DND-41 (cell line): ENCODE results near the gene TTLL8.

Source experiments
- ATAC-seq: fragments of 200-7000 bp; cut with Tn5 transposase; 3 replicates; pipeline ENCODE4 v1.9.1; 2021; ENCODE audit warnings: low read depth; ENCODE audit not compliant: insufficient read depth
- DNase-seq: peaks from one replicate; pipeline ENCODE4 v3.0.0-alpha.2; 2020
- H2AFZ ChIP-seq: 2 replicates; pipeline ENCODE4 v1.6.0; 2012; ENCODE audit warnings: low read depth, low read length
- H3K27ac ChIP-seq: 2 replicates; pipeline ENCODE4 v1.5.1; 2012; ENCODE audit warnings: low read length, inconsistent platforms
- H3K27me3 ChIP-seq: fragments of 200-600 bp; sonication (generic); 2 replicates; pipeline ENCODE4 v1.6.0; 2012; ENCODE audit warnings: low read length, mild to moderate bottlenecking, inconsistent platforms; ENCODE audit not compliant: insufficient read depth, poor library complexity
- H3K36me3 ChIP-seq: 2 replicates; pipeline ENCODE4 v1.5.1; 2012; ENCODE audit warnings: low read length, inconsistent platforms; ENCODE audit not compliant: insufficient read depth
- H3K4me1 ChIP-seq: 2 replicates; pipeline ENCODE4 v1.5.1; 2012; ENCODE audit warnings: mild to moderate bottlenecking, low read length; ENCODE audit not compliant: insufficient read depth
- H3K4me2 ChIP-seq: 2 replicates; pipeline ENCODE4 v1.6.0; 2012; ENCODE audit warnings: mild to moderate bottlenecking, moderate library complexity, low read length, inconsistent platforms; ENCODE audit not compliant: insufficient read depth
- H3K4me3 ChIP-seq, 2 experiments: fragments of 200-600 bp in 1 of 2; shearing (Covaris generic) in 1 of 2; 2 replicates each; pipeline ENCODE4 v1.5.1; 2012 to 2016; ENCODE audit warnings: inconsistent platforms in 2 of 2, low read length in 2 of 2, mild to moderate bottlenecking in 2 of 2, low read depth in 1 of 2, moderate library complexity in 1 of 2
- H3K79me2 ChIP-seq: 2 replicates; pipeline ENCODE4 v1.6.0; 2012; ENCODE audit warnings: low read length, inconsistent platforms; ENCODE audit not compliant: insufficient read depth
- H3K9ac ChIP-seq: 2 replicates; pipeline ENCODE4 v1.6.0; 2012; ENCODE audit warnings: low read depth, mild to moderate bottlenecking, inconsistent platforms, low read length, moderate library complexity
- H3K9me3 ChIP-seq: 2 replicates; pipeline ENCODE4 v1.5.1; 2012; ENCODE audit warnings: low read length, moderate library complexity, mild to moderate bottlenecking, inconsistent platforms; ENCODE audit not compliant: insufficient read depth, severe bottlenecking
- H4K20me1 ChIP-seq: 2 replicates; pipeline ENCODE4 v1.6.0; 2012; ENCODE audit warnings: low read length; ENCODE audit not compliant: insufficient read depth
- CTCF ChIP-seq: IDR thresholded peaks from 2 replicates; pipeline ENCODE4 v1.5.1; 2012; ENCODE audit warnings: borderline replicate concordance, low read length, moderate library complexity, mild to moderate bottlenecking; ENCODE audit not compliant: poor library complexity, severe bottlenecking; ENCODE audit errors: extremely low read depth
- EZH2 ChIP-seq: IDR thresholded peaks from 3 replicates; pipeline ENCODE4 v1.6.1; 2012; ENCODE audit warnings: borderline replicate concordance, low read depth, mild to moderate bottlenecking, moderate library complexity, low read length, inconsistent platforms; ENCODE audit not compliant: severe bottlenecking

Gene TTLL8

DNA sequence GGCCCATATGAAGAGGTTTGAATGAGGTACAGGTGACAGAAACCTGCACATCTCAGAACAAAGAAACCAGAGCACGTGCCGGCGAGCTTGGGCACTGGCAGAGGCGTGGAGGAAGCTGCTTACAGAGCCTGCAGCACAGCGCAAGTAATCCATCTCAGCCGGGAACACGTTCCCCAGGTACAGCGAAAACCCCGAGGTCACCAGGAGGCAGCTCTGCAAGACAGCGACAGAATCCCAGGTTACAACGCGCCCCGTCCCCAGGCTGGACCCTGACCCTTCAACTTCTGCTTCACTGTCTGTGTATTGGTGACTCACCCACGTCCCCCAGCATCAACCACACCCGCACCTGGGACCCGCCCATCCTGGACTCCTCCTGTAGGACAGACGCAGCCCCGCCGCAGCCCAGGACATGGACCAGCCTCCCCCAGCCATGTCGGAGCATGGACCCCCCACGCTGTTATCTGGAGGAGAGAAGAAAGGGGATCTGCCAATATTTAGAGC, 24.9 kb upstream of the TTLL8 start:
- Histone ChIP-seq H3K27ac (no peak overlapping the region), H3K4me3 (no peak overlapping the region), H3K27me3 (peaks cover 5% of the 10 kb centered on the region), H3K79me2 (no peaks in the 10 kb centered on the region), H2AFZ (no peak overlapping the region), H3K9ac (no peak overlapping the region), H3K9me3 (no peaks in the 10 kb centered on the region), H4K20me1 (no peaks in the 10 kb centered on the region), H3K36me3 (no peaks in the 10 kb centered on the region), H3K4me1 (no peaks in the 10 kb centered on the region), H3K4me2 (no peak overlapping the region)
- DNase-seq (no peak), ATAC-seq (no peak)
- TF ChIP-seq EZH2 (no peak), CTCF (no peak)

DNA sequence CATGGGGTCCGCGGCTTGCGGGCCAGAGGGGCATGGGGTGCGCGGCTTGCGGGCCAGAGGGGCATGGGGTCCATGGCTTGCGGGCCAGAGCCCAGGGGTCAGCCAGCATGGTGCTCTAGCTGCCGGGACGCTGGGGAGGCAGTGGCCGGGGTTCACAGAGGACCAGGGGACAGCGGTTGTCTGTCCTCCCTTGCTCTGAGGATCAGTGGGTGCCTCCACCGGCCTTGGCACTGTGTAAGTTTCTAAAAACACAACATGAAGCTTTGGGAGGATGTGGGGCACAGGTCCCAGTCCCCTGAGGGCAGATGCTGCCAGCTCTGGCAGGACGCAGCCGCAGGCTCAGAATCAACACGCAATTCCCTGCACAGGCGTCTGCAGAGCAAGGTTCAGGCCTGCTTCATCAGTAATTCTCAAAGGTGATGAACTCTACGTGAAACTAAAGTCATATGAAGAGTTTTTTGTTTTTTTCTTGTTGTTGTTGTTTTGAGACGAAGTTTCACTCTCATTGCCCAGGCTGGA, 24.2 kb upstream of the TTLL8 start:
- Histone ChIP-seq H4K20me1 (no peaks in the 10 kb centered on the region), H3K4me1 (no peaks in the 10 kb centered on the region), H3K9ac (no peak overlapping the region), H3K4me3 (no peak overlapping the region), H3K27ac (no peak overlapping the region), H2AFZ (no peak overlapping the region), H3K36me3 (no peaks in the 10 kb centered on the region), H3K9me3 (no peaks in the 10 kb centered on the region), H3K27me3 (peaks cover 5% of the 10 kb centered on the region), H3K79me2 (no peaks in the 10 kb centered on the region), H3K4me2 (no peak overlapping the region)
- DNase-seq, result no peak
- TF ChIP-seq CTCF, result no peak
- TF ChIP-seq EZH2, result no peak
- ATAC-seq, result no peak

DNA sequence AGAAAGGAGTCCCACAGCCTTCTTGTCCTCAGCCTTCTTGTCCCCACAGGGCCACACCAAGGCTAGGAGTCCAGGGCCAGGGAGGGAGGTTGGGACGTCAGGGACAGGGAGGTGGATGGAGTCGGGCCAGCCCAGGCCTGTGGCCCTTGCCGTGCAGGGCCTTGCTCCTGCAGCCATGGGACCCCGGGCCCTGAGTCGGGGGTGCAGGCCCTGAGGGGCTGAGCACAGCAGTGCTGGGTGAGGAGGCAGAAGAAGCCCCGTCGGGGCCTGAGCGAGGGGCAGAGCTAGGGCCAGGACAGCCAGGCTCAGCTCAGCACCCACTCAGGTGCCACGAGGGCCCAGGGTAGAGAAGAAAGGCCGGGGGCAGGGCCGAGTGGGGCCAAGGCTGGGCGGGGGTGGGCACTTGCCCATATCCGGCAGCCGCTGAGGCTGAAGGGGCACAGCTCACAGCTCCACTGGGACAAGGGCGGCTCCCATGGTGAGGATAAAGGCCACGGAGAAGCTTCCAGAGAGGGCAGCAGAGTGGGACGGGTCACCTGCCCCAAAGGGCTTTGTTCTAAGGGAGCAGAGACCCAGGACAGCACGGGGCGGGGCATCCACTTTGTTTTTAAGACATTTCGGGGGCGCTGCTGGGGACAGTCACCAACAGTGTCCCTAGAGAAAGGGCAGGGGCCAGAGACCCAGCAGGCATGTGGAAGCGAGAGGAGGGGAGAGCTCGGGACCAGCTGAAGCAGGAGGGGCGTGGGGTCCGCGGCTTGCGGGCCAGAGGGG, 23.5 kb upstream of the TTLL8 start:
- no peaks in the 10 kb centered on the region for H3K9me3 ChIP-seq
- no peaks in the 10 kb centered on the region for H3K4me1 ChIP-seq
- no peak overlapping the region for H3K27ac ChIP-seq
- DNase-seq (no peak), ATAC-seq (no peak)
- H3K9ac ChIP-seq, result no peak overlapping the region
- H3K4me2 ChIP-seq, result no peak overlapping the region
- no peaks in the 10 kb centered on the region for H3K79me2 ChIP-seq
- no peak overlapping the region for H2AFZ ChIP-seq
- no peaks in the 10 kb centered on the region for H4K20me1 ChIP-seq
- H3K27me3 ChIP-seq, result peaks cover 5% of the 10 kb centered on the region
- H3K4me3 ChIP-seq, result no peak overlapping the region
- H3K36me3 ChIP-seq, result no peaks in the 10 kb centered on the region
- TF ChIP-seq CTCF (no peak), EZH2 (no peak)
